HL-60 (cell line): ENCODE data around the gene CCDC92B.

Source experiments
- DNase-seq, 2 experiments: peaks; one replicate each; pipeline ENCODE4 v3.0.0-alpha.2; 2010 to 2020; ENCODE audit warnings: low read depth in 1 of 2, low spot score in 1 of 2
- H3K27ac ChIP-seq: fragments of 250-450 bp; sonication (Bioruptor Pico); replicated peaks from 2 replicates; pipeline ENCODE4 v1.5.1; 2020; ENCODE audit warnings: mild to moderate bottlenecking, moderate library complexity
- H3K27me3 ChIP-seq: fragments of 250-450 bp; sonication (Bioruptor Pico); 2 replicates; pipeline ENCODE4 v1.5.1; 2021; ENCODE audit warnings: mild to moderate bottlenecking, moderate library complexity; ENCODE audit not compliant: insufficient read depth, poor library complexity, severe bottlenecking
- H3K4me3 ChIP-seq: replicated peaks from 2 replicates; pipeline ENCODE4 v1.5.1; 2011; ENCODE audit warnings: mild to moderate bottlenecking, control low read depth, low read length; ENCODE audit not compliant: insufficient read depth
- CTCF ChIP-seq: IDR thresholded peaks from one replicate; pipeline ENCODE4 v1.5.1; 2011; ENCODE audit warnings: low read length, control low read depth, inconsistent platforms; ENCODE audit not compliant: insufficient read depth
- GABPA ChIP-seq: IDR thresholded peaks from 2 replicates; pipeline ENCODE4 v1.6.1; 2012; ENCODE audit warnings: low read depth
- POLR2AphosphoS5 ChIP-seq: IDR thresholded peaks from 2 replicates; pipeline ENCODE4 v1.6.1; 2012; ENCODE audit warnings: low read depth
- REST ChIP-seq: IDR thresholded peaks from 2 replicates; pipeline ENCODE4 v1.6.1; 2012; ENCODE audit warnings: low read depth; ENCODE audit not compliant: insufficient replicate concordance
- SPI1 ChIP-seq: IDR thresholded peaks from 2 replicates; pipeline ENCODE4 v1.6.1; 2012; ENCODE audit warnings: low read depth, mild to moderate bottlenecking, borderline replicate concordance

The CCDC92B gene

GRCh38 chr17:2712300-2713043 is 37.0 kb downstream of the CCDC92B start:
- H3K27me3 ChIP-seq: no peaks in the 10 kb centered on the region

GRCh38 chr17:2711608-2712299 is 37.7 kb downstream of the CCDC92B start, which contains the start of gene CLUH:
Gene CLUH (minus strand): TSS chr17:2711764. CDS start chr17:2711661, 103 bp downstream.
- peak within 1 kb of the TSS; percentile 86 for H3K27ac ChIP-seq
- no peaks in the 10 kb centered on the region for H3K27me3 ChIP-seq
- peak; percentile 83 to 87 for DNase-seq
- TF ChIP-seq GABPA: no peak
- no peak for TF ChIP-seq CTCF
- no peak for TF ChIP-seq REST
- TF ChIP-seq SPI1: no peak
- TF ChIP-seq POLR2AphosphoS5: peak; percentile 60
- H3K4me3 ChIP-seq: peak within 1 kb of the TSS; percentile 68

More at GRCh38 chr17:2712300-2713043, 37.0 kb downstream of the CCDC92B start:
- Histone ChIP-seq H3K4me3 (peak overlapping the region; percentile 68), H3K27ac (peak overlapping the region; percentile 86)
- no peak for DNase-seq
- TF ChIP-seq REST (no peak), POLR2AphosphoS5 (no peak), SPI1 (no peak), CTCF (no peak), GABPA (no peak)

GRCh38 chr17:2710803-2711607 is 38.4 kb downstream of the CCDC92B start:
- peak overlapping the region; percentile 79 for H3K27ac ChIP-seq

More at GRCh38 chr17:2710803-2711607, 38.4 kb downstream of the CCDC92B start:
- Histone ChIP-seq H3K27me3 (no peaks in the 10 kb centered on the region), H3K4me3 (peak overlapping the region; percentile 68)
- peak in 1 of 2 experiments; percentile 7 for DNase-seq
- TF ChIP-seq GABPA: no peak
- TF ChIP-seq SPI1: no peak
